B cell (primary cell): Measurements from ENCODE around the gene ST6GAL1. TPM values are rescaled to one million over a fixed set of nuclear protein-coding genes. Genes with fewer than 3 reads are reported as not detected.

Experiments used
- ATAC-seq: fragments of 200-7000 bp; cut with Tn5 transposase; one replicate; pipeline ENCODE4 v1.10.0; 2021; ENCODE audit warnings: low read depth, mild to moderate bottlenecking, moderate number of reproducible peaks, moderate library complexity
- CTCF ChIA-PET: fragments of 350-600 bp; sonication (Branson Sonifier 250); formaldehyde crosslinking; loops from one replicate; lab custom pipeline; 2021; ENCODE audit warnings: antibody characterized with exemption, inconsistent platforms; lab: Charles Lee
- POLR2A ChIA-PET: fragments of 350-600 bp; sonication (Branson Sonifier 250); formaldehyde crosslinking; loops from one replicate; lab custom pipeline; 2021; ENCODE audit warnings: antibody characterized with exemption; lab: Charles Lee
- DNase-seq: peaks from one replicate; pipeline ENCODE4 v3.0.0; 2013
- H2AFZ ChIP-seq: 2 replicates; pipeline ENCODE4 v1.6.1; 2012; ENCODE audit warnings: mild to moderate bottlenecking, low read depth, low read length; ENCODE audit not compliant: insufficient read depth, poor library complexity, severe bottlenecking
- H3K27ac ChIP-seq, 2 donors: 1 replicate in 1 of 2; 2 replicates in 1 of 2; pipeline ENCODE4 v1.5.1; 2012 to 2013; ENCODE audit warnings: low read length in 2 of 2, mild to moderate bottlenecking in 2 of 2, moderate library complexity in 1 of 2
- H3K27me3 ChIP-seq, 4 experiments: fragments of 200-600 bp in 1 of 4; sonication (generic) in 1 of 4; replicated peaks in 1 of 4; 1 replicate in 2 of 4; 2 replicates in 2 of 4; pipeline versions ENCODE4 v1.6.1 to v1.7.0; 2013 to 2016; ENCODE audit warnings: low read length in 3 of 4, mild to moderate bottlenecking in 2 of 4, mixed read lengths in 1 of 4, moderate library complexity in 1 of 4; ENCODE audit not compliant: insufficient read depth in 4 of 4, control insufficient read depth in 3 of 4; ENCODE audit errors: control extremely low read depth in 1 of 4
- H3K36me3 ChIP-seq, 2 experiments: replicated peaks in 1 of 2; 1 replicate in 1 of 2; 2 replicates in 1 of 2; pipeline versions ENCODE4 v1.6.1 to v1.7.1; 2013; ENCODE audit warnings: low read length in 1 of 2; ENCODE audit not compliant: insufficient read depth in 2 of 2, control insufficient read depth in 1 of 2; ENCODE audit errors: control extremely low read depth in 1 of 2, extremely low read depth in 1 of 2
- H3K4me1 ChIP-seq, 2 donors: fragments of 200-600 bp in 1 of 2; sonication (generic) in 1 of 2; 1 replicate in 1 of 2; 2 replicates in 1 of 2; pipeline versions ENCODE4 v1.5.1 to v1.6.1; 2013 to 2017; ENCODE audit warnings: low read length in 2 of 2; ENCODE audit not compliant: control insufficient read depth in 2 of 2, insufficient read depth in 2 of 2
- H3K4me2 ChIP-seq: replicated peaks from 2 replicates; pipeline ENCODE3; 2012; ENCODE audit warnings: mild to moderate bottlenecking, low read depth, low read length; ENCODE audit not compliant: poor library complexity, severe bottlenecking
- H3K4me3 ChIP-seq, 5 experiments: fragments of 200-600 bp in 1 of 5; sonication (generic) in 1 of 5; 1 replicate in 3 of 5; 2 replicates in 2 of 5; pipeline versions ENCODE4 v1.5.1 to v1.7.0; 2011 to 2016; ENCODE audit warnings: low read length in 4 of 5, mild to moderate bottlenecking in 4 of 5, low read depth in 2 of 5, control low read depth in 1 of 5, moderate library complexity in 1 of 5; ENCODE audit not compliant: insufficient read depth in 1 of 5; ENCODE audit errors: control extremely low read depth in 1 of 5, extremely low read depth in 1 of 5
- H3K79me2 ChIP-seq: fragments of 200-600 bp; sonication (generic); one replicate; pipeline ENCODE4 v1.6.0; 2016; ENCODE audit warnings: low read length; ENCODE audit not compliant: control insufficient read depth, insufficient read depth
- H3K9ac ChIP-seq: fragments of 200-600 bp; sonication (generic); 2 replicates; pipeline ENCODE4 v1.6.1; 2017; ENCODE audit warnings: mild to moderate bottlenecking, low read length, moderate library complexity
- H3K9me3 ChIP-seq, 3 donors: one replicate each; pipeline versions ENCODE4 v1.6.1 to v1.7.1; 2013; ENCODE audit warnings: low read length in 2 of 3; ENCODE audit not compliant: control insufficient read depth in 2 of 3, insufficient read depth in 1 of 3; ENCODE audit errors: control extremely low read depth in 1 of 3
- H4K20me1 ChIP-seq: 2 replicates; pipeline ENCODE4 v1.6.0; 2012; ENCODE audit warnings: mild to moderate bottlenecking, low read length; ENCODE audit not compliant: insufficient read depth, control insufficient read depth, poor library complexity, severe bottlenecking
- H3K27ac Mint-ChIP-seq: one replicate; pipeline ENCODE4 v1.8.0; 2021; ENCODE audit warnings: mixed read lengths
- H3K27me3 Mint-ChIP-seq: one replicate; pipeline ENCODE4 v1.8.0; 2021; ENCODE audit warnings: mixed read lengths
- H3K4me1 Mint-ChIP-seq: one replicate; pipeline ENCODE4 v1.8.0; 2021; ENCODE audit warnings: mixed read lengths
- H3K4me3 Mint-ChIP-seq: one replicate; pipeline ENCODE4 v1.8.0; 2021; ENCODE audit warnings: mixed read lengths
- H3K9me3 Mint-ChIP-seq: one replicate; pipeline ENCODE4 v1.8.0; 2022; ENCODE audit warnings: mixed read lengths; ENCODE audit not compliant: insufficient read depth
- CTCF ChIP-seq: fragments of 200-600 bp; IDR thresholded peaks from one replicate; pipeline ENCODE4 v1.8.0; 2022; ENCODE audit warnings: antibody characterized with exemption, mild to moderate bottlenecking
- EZH2 ChIP-seq: IDR thresholded peaks from 2 replicates; pipeline ENCODE4 v1.6.1; 2012; ENCODE audit warnings: borderline replicate concordance, low read depth, mild to moderate bottlenecking, moderate library complexity, low read length; ENCODE audit not compliant: insufficient read depth, poor library complexity, severe bottlenecking
- WGBS: methylation state at CpG from one replicate; pipeline ENCODE4 v1.1.5; 2013; ENCODE audit warnings: missing lambda C conversion rate; ENCODE audit not compliant: insufficient coverage; 5-methylcytosine and 5-hydroxymethylcytosine counted together
- intact Hi-C: fragments of 100-400 bp; cut with micrococcal nuclease; formaldehyde crosslinking; loops from one replicate; pipeline ENCODE4 v1.10.0; 2022
- polyA plus RNA-seq: library from polyadenylated mRNA; depleted of rRNA; stranded (reverse); fragments of >200 nt; gene quantifications from 2 replicates; pipeline ENCODE4 v1.2.3, GENCODE V29; 2012
- total RNA-seq, 2 donors: library from RNA; stranded (reverse); fragments of 120-200 nt in 1 of 2; gene quantifications; 1 replicate in 1 of 2; 2 replicates in 1 of 2; pipeline versions ENCODE4 v1.2.3 to v1.2.4, GENCODE V29; 2013 to 2022

The ST6GAL1 gene
- total and polyA plus RNA-seq, 2 donors (not counting 1 experiment from before 2014, with no cell fraction given) = 174 to 563 TPM

DNA sequence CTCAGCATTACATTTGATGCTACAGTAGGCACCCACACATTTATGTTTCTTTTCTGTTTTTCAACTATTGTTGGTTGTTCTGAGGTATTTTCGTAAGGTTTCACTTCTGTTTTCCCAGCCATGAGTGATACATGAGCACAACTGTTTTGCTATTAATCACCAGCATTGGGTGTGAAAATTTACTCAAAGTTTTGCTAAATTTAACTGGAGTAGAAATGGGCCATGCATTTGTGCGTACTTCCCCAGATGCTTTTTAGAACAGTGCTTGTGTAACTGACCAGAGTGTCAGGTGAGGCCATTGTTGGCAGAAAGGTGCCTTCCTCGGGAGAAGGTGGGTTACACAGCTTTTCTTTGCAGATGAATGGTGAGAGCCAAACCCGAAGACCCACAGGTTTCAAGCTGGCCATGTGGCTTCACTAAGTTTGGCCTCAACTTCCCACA lies 70.4 kb downstream of the ST6GAL1 start:
- CTCF ChIA-PET = interaction anchor here (1.0 to 1.7 kb wide), 4 partner anchors 11 to 26 kb away, joined by 3 to 8 read pairs (median 4); no protein-coding TSS in a partner anchor
- intact Hi-C loops = loop anchor here (1.0 to 5.0 kb wide), 4 partner anchors 12 to 153 kb away; no protein-coding TSS in a partner anchor
- peak overlapping the region; percentile 94 to 98 for H3K27ac ChIP-seq

More for the DNA sequence above, 70.4 kb downstream of the ST6GAL1 start:
- POLR2A ChIA-PET = interaction anchor here (1.7 to 3.7 kb wide), 3 partner anchors 12 to 41 kb away, joined by 4 to 19 read pairs (median 17); no protein-coding TSS in a partner anchor
- H3K4me1 ChIP-seq = peaks cover 82 to 93% of the 10 kb centered on the region in 2 donors
- H2AFZ ChIP-seq = no peak overlapping the region
- Mint-ChIP-seq H3K4me1 (peaks cover 87% of the 10 kb centered on the region), H3K4me3 (peak overlapping the region; percentile 88), H3K27ac (peak overlapping the region; percentile 99), H3K27me3 (no peaks in the 10 kb centered on the region), H3K9me3 (no peaks in the 10 kb centered on the region)
- peaks cover 6 to 50% of the 10 kb centered on the region in 2 experiments for H3K36me3 ChIP-seq
- peak overlapping the region; percentile 75 for H3K4me2 ChIP-seq
- H3K27me3 ChIP-seq = no peaks in the 10 kb centered on the region
- peaks cover 93% of the 10 kb centered on the region for H3K79me2 ChIP-seq
- WGBS = 0% methylated on average over 3 of the region's 4 CpGs
- ATAC-seq (peak; percentile 77), DNase-seq (peak; percentile 86)
- peak overlapping the region; percentile 42 for H3K9ac ChIP-seq
- no peaks in the 10 kb centered on the region for H4K20me1 ChIP-seq
- TF ChIP-seq EZH2 = no peak
- TF ChIP-seq CTCF = no peak
- H3K4me3 ChIP-seq = peak overlapping the region in 3 of 5 experiments; percentile 12 to 32 (median 22)
- peaks cover 0 to 9% (median 0%) of the 10 kb centered on the region in 3 donors for H3K9me3 ChIP-seq
